ENCODE results near the gene TOLLIP. TPM values are rescaled to one million over a fixed set of nuclear protein-coding genes. Genes with fewer than 3 reads are reported as not detected.

Gene TOLLIP
- total and polyA plus RNA-seq, 2 of the 4 experiments (the other 2 are of a cell fraction) = 19.7 to 42.9 TPM

GRCh38 chr11:1352696-1353382 is 43.4 kb upstream of the TOLLIP start:
- Histone ChIP-seq H2AK9ac (replicated peaks; ENCODE audit: low read depth, low read length, poor library complexity) (no peak overlapping the region), H4K91ac (ENCODE audit: insufficient read depth, low read depth, low read length) (no peak overlapping the region), H3K4me1 (ENCODE audit: control insufficient read depth, insufficient read depth, low read length) (no peaks in the 10 kb centered on the region), H4K5ac (ENCODE audit: low read depth, low read length) (no peak overlapping the region), H3K14ac (replicated peaks; ENCODE audit: low read depth, low read length) (no peak overlapping the region), H3K79me1 (ENCODE audit: low read depth in 1 of 2, low read length in 2 of 2) (no peaks in the 10 kb centered on the region), H3K18ac (ENCODE audit: low read depth, low read length) (no peak overlapping the region), H3K23ac (ENCODE audit: low read depth, low read length) (no peak overlapping the region), H2BK5ac (ENCODE audit: low read depth, low read length, poor library complexity, severe bottlenecking) (no peak overlapping the region), H2AK5ac (ENCODE audit: low read depth, low read length) (no peak overlapping the region), H2BK15ac (ENCODE audit: low read depth, low read length) (no peak overlapping the region), H4K8ac (ENCODE audit: low read depth in 2 of 2, low read length in 2 of 2) (no peak overlapping the region), H3K56ac (ENCODE audit: extremely low read depth, insufficient read depth, low read length) (no peak overlapping the region), H3K4ac (ENCODE audit: low read depth, low read length) (no peak overlapping the region), H3K9me3 (ENCODE audit: control insufficient read depth, insufficient read depth, low read length) (no peaks in the 10 kb centered on the region), H3K4me3 (ENCODE audit: insufficient read depth, low read depth, low read length) (no peak overlapping the region), H2AFZ (replicated peaks; ENCODE audit: low read length, poor library complexity) (no peak overlapping the region), H3K27me3 (ENCODE audit: control insufficient read depth, insufficient read depth, low read length) (peaks cover 40% of the 10 kb centered on the region), H3K9me1 (ENCODE audit: insufficient read depth, low read length) (no peaks in the 10 kb centered on the region), H3K27ac (ENCODE audit: insufficient read depth, low read length) (no peak overlapping the region), H2BK120ac (ENCODE audit: low read depth, low read length) (no peak overlapping the region), H3K4me2 (ENCODE audit: low read depth, low read length) (no peak overlapping the region), H2BK20ac (ENCODE audit: low read depth, low read length) (no peak overlapping the region), H4K20me1 (ENCODE audit: insufficient read depth, low read length) (no peaks in the 10 kb centered on the region), H3K9ac (ENCODE audit: low read depth, low read length) (no peak overlapping the region), H3K36me3 (ENCODE audit: control insufficient read depth, insufficient read depth, low read length) (no peaks in the 10 kb centered on the region)
- POLR2A ChIA-PET (ENCODE audit: unreplicated experiment) = no interaction called here
- TF ChIP-seq POLR2A (IDR thresholded peaks at IDR 0.05; ENCODE audit: low read depth, low read length) = no peak
- in situ Hi-C loops (cut with MboI; ENCODE audit: low sequenced_read_pairs) (no loop called here), intact Hi-C loops (cut with micrococcal nuclease) (no loop called here), dilution Hi-C loops (cut with HindIII; ENCODE audit: low sequenced_read_pairs, unreplicated experiment) (no loop called here)
- 75% methylated on average over 3 of the region's 8 CpGs; no CpG with 5 or more reads in 1 of the 2 experiments for WGBS, 2 experiments (ENCODE audit: extremely low coverage in 2 of 2, insufficient read length in 1 of 2)
- no peak for ATAC-seq (ENCODE audit: low read depth)
- BruUV-seq (replicated peaks) = no TSS peak
- CTCF ChIA-PET = no interaction called here
- DNase-seq = no peak

All from IMR-90 (cell line).